DOHH2 (cell line): ENCODE results near the gene ACVR1B.
A peak's percentile ranks its signal among the peaks of the same experiment; 100 is the strongest.

ENCODE experiments used
- H3F3A ChIP-seq: fragments of 200-600 bp; sonication (generic), shearing (Covaris generic); 2 replicates; pipeline ENCODE4 v1.6.0; 2016; ENCODE audit warnings: antibody characterized with exemption, mild to moderate bottlenecking; ENCODE audit not compliant: control insufficient read depth, insufficient read depth
- H3K27ac ChIP-seq: fragments of 200-600 bp; sonication (generic); 2 replicates; pipeline ENCODE4 v1.5.1; 2014; ENCODE audit warnings: low read depth, mild to moderate bottlenecking, low read length, moderate library complexity
- H3K27me3 ChIP-seq: fragments of 200-600 bp; sonication (generic); 2 replicates; pipeline ENCODE4 v1.6.1; 2014; ENCODE audit warnings: mild to moderate bottlenecking, low read length, mixed read lengths; ENCODE audit not compliant: control insufficient read depth
- H3K36me3 ChIP-seq: fragments of 200-600 bp; sonication (generic); 2 replicates; pipeline ENCODE4 v1.6.1; 2014; ENCODE audit warnings: mild to moderate bottlenecking, low read length, moderate library complexity, mixed read lengths; ENCODE audit not compliant: control insufficient read depth
- H3K4me1 ChIP-seq: fragments of 200-600 bp; sonication (generic); 2 replicates; pipeline ENCODE4 v1.6.1; 2014; ENCODE audit warnings: mild to moderate bottlenecking, low read length, mixed read lengths; ENCODE audit not compliant: control insufficient read depth
- H3K4me2 ChIP-seq: fragments of 200-600 bp; sonication (generic); 2 replicates; pipeline ENCODE4 v1.6.0; 2014; ENCODE audit warnings: mild to moderate bottlenecking, low read length, moderate library complexity
- H3K4me3 ChIP-seq: fragments of 200-600 bp; sonication (generic); 2 replicates; pipeline ENCODE4 v1.5.1; 2014; ENCODE audit warnings: mild to moderate bottlenecking, low read length, mixed read lengths
- H3K79me2 ChIP-seq: fragments of 200-600 bp; sonication (generic); 2 replicates; pipeline ENCODE4 v1.6.1; 2014; ENCODE audit warnings: mild to moderate bottlenecking, low read length, mixed read lengths; ENCODE audit not compliant: control insufficient read depth
- H3K9me2 ChIP-seq: fragments of 200-600 bp; sonication (generic); replicated peaks from 2 replicates; pipeline ENCODE4 v1.6.1; 2014; ENCODE audit warnings: mild to moderate bottlenecking, low read length, mixed read lengths; ENCODE audit not compliant: control insufficient read depth
- H3K9me3 ChIP-seq: fragments of 200-600 bp; sonication (generic); 2 replicates; pipeline ENCODE4 v1.6.1; 2014; ENCODE audit warnings: antibody characterized with exemption, low read length, mixed read lengths; ENCODE audit not compliant: control insufficient read depth, insufficient read depth
- H4K20me1 ChIP-seq: fragments of 200-600 bp; sonication (generic); 2 replicates; pipeline ENCODE4 v1.6.0; 2014; ENCODE audit warnings: low read depth, mild to moderate bottlenecking, antibody characterized with exemption, low read length, moderate library complexity; ENCODE audit not compliant: control insufficient read depth, insufficient read depth
- CTCF ChIP-seq: fragments of 200-600 bp; sonication (generic); IDR thresholded peaks from one replicate; pipeline ENCODE4 v1.5.1; 2014; ENCODE audit warnings: antibody characterized with exemption, mild to moderate bottlenecking, low read depth, low read length; ENCODE audit not compliant: poor library complexity, severe bottlenecking
- EZH2phosphoT487 ChIP-seq: fragments of 200-600 bp; sonication (generic); IDR thresholded peaks from 2 replicates; pipeline ENCODE4 v1.6.1; 2017; ENCODE audit warnings: borderline replicate concordance, mild to moderate bottlenecking, antibody characterized with exemption, low read length, moderate library complexity, mixed read lengths

Gene ACVR1B

GRCh38 chr12:51925346-51926063 lies 26.0 kb upstream of the ACVR1B start:
- Histone ChIP-seq H3F3A (no peaks in the 10 kb centered on the region), H3K9me3 (no peaks in the 10 kb centered on the region), H3K27ac (no peak overlapping the region), H3K4me3 (peak overlapping the region; percentile 19), H3K4me1 (peaks cover 37% of the 10 kb centered on the region), H3K27me3 (peaks cover under 1% of the 10 kb centered on the region; the same call in 1 of the 2 replicates), H3K9me2 (no peaks in the 10 kb centered on the region), H3K4me2 (peak overlapping the region; percentile 60), H3K79me2 (no peaks in the 10 kb centered on the region), H3K36me3 (no peaks in the 10 kb centered on the region), H4K20me1 (no peaks in the 10 kb centered on the region)
- TF ChIP-seq CTCF (no peak), EZH2phosphoT487 (no peak)

GRCh38 chr12:51926064-51926632 lies 25.4 kb upstream of the ACVR1B start:
- TF ChIP-seq EZH2phosphoT487 (no peak), CTCF (no peak)
- Histone ChIP-seq H3K4me3 (no peak overlapping the region), H3K27ac (no peak overlapping the region), H3K9me2 (no peaks in the 10 kb centered on the region), H3K9me3 (no peaks in the 10 kb centered on the region), H4K20me1 (no peaks in the 10 kb centered on the region), H3K27me3 (peaks cover 2% of the 10 kb centered on the region; the same call in 1 of the 2 replicates), H3K79me2 (no peaks in the 10 kb centered on the region), H3F3A (no peaks in the 10 kb centered on the region), H3K36me3 (no peaks in the 10 kb centered on the region), H3K4me2 (no peak overlapping the region), H3K4me1 (peaks cover 37% of the 10 kb centered on the region)

GRCh38 chr12:51926718-51927117 lies 24.8 kb upstream of the ACVR1B start:
- Histone ChIP-seq H3K27me3 (peaks cover 2% of the 10 kb centered on the region; the same call in 1 of the 2 replicates), H3K4me3 (no peak overlapping the region), H3K9me2 (no peaks in the 10 kb centered on the region), H3K79me2 (no peaks in the 10 kb centered on the region), H3K27ac (no peak overlapping the region), H3K4me1 (peaks cover 37% of the 10 kb centered on the region), H3K36me3 (no peaks in the 10 kb centered on the region), H4K20me1 (no peaks in the 10 kb centered on the region), H3K4me2 (no peak overlapping the region), H3F3A (no peaks in the 10 kb centered on the region), H3K9me3 (no peaks in the 10 kb centered on the region)
- TF ChIP-seq CTCF (peak; percentile 59), EZH2phosphoT487 (no peak)
